Inflammatory macrophage treated with lipopolysaccharide for 4 hours (primary cell): ENCODE data around the gene FBH1.
"Not testable (repeated sequence)": the region's sequence is repeated elsewhere in the genome, so short reads cannot be mapped to it uniquely, and the experiment has no call there.

ENCODE experiments used
- DNase-seq: peaks from one replicate; pipeline ENCODE4 v3.0.0-alpha.2; 2020

The FBH1 gene

DNA sequence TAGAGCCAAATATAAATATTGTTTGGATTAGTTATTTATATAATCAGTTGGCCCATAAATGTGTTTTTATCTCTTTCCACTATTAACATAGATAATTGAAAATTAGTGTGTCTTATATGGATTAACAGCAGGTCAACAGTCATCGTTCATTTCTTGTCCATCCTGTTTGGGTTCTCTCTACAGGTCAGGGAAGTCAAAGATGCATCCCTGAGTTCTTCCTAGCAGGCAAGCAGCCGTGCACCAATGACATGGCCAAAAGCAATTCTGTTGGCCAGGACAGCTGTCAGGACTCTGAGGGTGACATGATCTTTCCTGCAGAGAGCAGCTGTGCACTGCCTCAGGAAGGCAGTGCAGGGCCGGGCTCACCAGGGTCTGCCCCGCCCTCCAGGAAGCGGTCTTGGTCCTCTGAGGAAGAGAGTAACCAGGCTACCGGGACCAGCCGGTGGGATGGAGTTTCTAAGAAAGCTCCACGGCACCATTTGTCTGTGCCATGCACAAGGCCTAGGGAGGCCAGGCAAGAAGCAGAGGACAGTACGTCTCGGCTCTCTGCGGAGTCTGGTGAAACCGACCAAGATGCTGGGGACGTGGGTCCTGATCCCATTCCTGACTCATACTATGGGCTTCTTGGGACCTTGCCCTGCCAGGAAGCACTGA lies 15.9 kb downstream of the FBH1 start:
- no peak for DNase-seq

GRCh38 chr10:5906651-5907050 lies 16.6 kb downstream of the FBH1 start:
- no peak for DNase-seq

GRCh38 chr10:5908676-5909075 lies 18.6 kb downstream of the FBH1 start:
- DNase-seq: not testable (repeated sequence)

DNA sequence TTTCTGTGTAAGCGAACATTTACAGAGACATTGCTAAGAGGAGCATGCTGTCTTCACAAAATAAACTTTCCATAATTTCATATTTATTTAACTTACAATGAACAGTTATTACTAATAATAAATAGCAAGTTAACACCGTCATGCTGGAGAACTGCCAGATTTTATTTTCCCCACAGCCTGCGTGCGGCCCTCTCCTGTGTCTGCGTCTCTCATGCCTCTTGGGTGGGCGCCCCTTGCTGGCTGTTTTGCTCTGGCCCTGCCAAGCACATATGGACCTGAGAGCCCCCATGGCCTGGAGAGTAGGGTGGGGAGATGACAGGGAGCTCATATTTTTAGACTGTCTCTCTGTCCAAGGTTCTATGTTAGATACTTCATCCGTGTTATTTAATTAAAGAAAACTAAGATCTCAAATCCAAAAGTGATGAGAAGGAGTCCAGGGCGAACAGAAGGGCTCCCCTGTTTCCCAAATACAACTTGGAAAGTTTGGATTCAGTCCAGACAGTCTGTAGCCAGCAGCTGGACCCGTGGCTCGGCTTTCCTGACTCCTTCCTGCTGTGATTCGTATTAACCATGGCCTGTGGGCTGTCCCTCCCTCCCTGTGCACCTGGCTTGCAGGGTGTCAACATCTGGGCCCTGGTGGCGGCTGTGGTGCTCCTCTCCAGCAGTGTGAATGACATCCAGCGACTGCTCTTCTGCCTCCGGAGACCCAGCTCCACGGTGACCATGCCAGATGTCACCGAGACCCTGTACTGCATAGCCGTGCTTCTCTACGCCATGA lies 20.5 kb downstream of the FBH1 start:
- no peak for DNase-seq

- no peak for DNase-seq
These were observed 21.6 kb downstream of the FBH1 start for GRCh38 chr10:5911670-5912069.

- DNase-seq: no peak
These were observed 23.7 kb downstream of the FBH1 start for GRCh38 chr10:5913736-5914135.

DNA sequence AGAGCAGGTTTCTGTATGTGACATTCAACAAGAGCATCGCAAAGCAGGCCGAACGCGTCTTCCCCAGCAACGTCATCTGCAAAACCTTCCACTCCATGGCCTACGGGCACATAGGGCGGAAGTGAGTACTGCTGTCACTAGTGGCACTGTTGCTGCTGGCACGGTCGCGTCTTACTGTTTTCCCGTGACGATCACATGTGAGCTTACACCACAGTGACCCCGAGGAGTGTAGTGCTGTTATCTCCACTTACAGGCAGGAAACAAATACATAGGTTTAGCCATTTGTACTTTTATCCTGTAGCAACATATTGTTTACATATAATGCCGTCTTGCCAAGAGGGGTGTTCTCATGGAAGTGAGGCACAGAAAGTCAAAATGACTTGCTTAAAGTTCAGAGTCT lies 25.4 kb downstream of the FBH1 start:
- no peak for DNase-seq

GRCh38 chr10:5917305-5917704 lies 27.3 kb downstream of the FBH1 start:
- DNase-seq: no peak

DNA sequence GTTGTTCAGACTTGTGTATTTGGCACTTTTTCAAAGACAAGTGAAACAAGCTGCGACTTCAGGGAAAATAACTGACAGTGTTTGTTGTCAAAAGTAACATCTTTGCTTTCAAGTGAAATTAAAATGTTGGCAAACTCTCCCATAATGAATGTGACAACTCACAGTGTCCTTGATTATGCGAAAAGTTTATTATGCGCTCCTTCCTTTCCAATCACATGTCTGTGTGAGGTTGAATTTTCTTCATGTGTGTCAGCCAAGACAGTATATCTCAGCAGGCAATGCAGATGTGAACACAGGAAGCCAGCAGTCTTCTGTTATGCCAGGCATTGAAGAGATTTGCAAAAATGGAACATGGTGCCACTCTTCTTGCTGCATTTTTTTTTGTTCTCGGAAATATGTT lies 28.7 kb downstream of the FBH1 start:
- DNase-seq: no peak

DNA sequence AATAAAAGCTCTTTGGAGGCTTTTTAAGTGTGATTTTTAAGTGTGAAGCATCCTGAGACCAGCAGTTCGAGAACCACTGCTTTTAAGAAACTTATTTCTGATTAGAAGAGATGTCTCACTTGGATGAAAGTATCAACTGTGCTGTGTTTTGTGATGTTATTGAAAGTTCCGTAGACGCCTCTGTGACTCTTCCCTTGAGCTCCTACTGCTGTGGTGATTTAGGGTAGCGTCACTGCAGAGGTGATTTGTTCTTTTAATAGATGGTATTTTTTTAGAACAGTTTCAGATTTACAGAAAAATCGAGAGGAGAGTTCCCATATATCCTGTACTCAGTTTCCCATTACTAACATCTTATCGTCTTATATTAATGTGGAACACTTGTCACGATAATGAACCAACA lies 29.5 kb downstream of the FBH1 start:
- DNase-seq: no peak

DNA sequence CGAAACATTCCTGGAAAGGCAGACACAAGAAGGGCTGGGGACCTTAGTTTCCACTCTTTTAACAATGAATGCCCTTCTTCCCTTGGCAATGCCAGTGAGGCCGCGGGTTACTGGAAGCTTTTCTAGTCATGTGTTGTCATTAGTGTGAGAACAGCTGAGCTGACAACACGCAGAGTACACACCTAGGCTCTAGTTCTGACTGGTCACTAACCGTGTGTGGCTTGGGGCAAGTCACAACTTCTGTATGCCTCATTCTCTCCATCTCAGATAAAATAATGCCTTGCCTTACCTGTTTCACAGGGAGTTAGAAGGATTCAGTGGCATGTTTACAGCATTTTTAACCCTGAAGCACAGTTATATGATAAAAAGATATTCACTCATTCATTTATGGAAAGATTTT lies 31.7 kb downstream of the FBH1 start:
- no peak for DNase-seq

- no peak for DNase-seq
These were observed 34.8 kb downstream of the FBH1 start for GRCh38 chr10:5924889-5925288.

DNA sequence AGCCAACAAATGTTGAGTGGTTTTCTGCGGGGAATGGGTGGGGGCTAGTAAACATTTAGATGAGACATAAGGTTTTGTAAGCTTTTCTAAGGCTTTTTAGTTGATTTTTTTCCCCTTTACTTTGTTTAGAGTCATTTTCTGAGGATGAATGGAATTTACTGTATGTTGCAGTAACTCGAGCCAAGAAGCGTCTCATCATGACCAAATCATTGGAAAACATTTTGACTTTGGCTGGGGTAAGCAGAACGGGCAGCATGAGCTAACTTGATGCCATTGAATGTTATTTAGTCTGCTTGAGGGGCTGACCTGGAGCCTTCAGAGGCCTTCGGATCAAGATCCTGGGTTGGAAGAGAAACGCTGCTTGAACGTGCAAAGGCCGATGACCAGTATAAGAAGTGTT lies 37.3 kb downstream of the FBH1 start:
- no peak for DNase-seq

- DNase-seq: no peak
These were observed 39.4 kb downstream of the FBH1 start for GRCh38 chr10:5929442-5929841.

DNA sequence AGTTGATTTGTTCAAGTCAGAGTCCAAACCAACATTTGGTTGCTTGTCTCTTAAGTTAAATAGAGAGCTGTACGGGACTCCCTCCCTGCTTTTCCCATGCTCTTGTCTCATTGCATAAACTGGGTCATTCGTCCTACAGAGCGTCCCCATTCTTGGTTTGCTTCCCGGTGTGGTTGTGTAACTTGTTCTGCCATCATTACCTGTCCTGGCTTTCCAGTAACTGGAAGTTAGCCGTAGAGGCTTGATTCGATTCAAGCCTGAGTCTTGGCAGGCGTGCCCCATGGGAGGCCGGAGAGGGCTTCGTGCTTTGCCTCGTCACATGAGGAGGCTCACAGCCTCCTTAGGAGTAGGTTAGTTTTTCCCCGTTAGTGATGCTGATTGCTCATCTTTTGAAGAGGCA lies 40.2 kb downstream of the FBH1 start:
- no peak for DNase-seq

DNA sequence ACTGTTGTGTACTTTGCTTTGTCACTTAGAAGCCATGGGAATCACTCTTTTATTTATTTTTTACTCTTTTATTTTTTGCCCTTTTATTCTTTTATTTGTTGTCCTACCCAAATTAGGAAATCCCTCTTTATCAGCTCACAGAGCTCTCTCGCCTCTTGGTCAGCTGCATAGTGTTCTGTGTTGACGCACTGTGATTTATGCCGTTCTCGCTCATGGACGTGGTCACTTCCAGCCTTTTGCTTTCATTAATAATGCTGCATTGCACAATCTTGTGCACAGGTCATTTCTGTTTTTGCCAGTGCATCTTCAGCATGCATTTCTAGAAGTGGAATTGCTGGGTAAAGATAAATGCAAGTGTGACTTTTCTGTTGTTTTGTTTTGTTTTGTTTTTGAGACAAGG lies 42.3 kb downstream of the FBH1 start:
- no peak for DNase-seq

GRCh38 chr10:5933909-5934546 lies 44.0 kb downstream of the FBH1 start:
- no peak for DNase-seq

- no peak for DNase-seq
These were observed 45.6 kb downstream of the FBH1 start for GRCh38 chr10:5935628-5936027.

- no peak for DNase-seq
These were observed 47.0 kb downstream of the FBH1 start for GRCh38 chr10:5937016-5937415.

DNA sequence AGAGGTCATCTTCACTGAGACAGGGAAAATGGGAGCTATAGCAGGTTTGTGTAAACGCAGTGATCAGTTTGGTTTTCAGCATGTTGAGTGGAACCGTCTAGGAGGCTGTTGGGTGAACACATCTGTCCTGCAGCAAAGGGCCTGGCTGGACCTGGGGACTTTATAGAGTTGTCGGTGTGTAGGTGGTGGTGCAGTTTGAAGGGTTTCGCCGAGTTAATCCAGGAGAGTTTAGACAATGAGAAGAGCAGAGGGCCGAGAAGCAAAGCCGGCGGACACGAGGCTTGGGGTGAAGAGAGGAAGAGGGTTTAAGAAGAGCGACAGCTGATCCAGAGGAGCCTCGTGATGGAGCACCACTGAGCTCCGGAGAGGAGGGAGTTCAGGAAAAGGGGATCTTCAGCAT lies 48.2 kb downstream of the FBH1 start:
- no peak for DNase-seq

GRCh38 chr10:5940807-5941218 lies 50.8 kb downstream of the FBH1 start:
- DNase-seq: no peak

DNA sequence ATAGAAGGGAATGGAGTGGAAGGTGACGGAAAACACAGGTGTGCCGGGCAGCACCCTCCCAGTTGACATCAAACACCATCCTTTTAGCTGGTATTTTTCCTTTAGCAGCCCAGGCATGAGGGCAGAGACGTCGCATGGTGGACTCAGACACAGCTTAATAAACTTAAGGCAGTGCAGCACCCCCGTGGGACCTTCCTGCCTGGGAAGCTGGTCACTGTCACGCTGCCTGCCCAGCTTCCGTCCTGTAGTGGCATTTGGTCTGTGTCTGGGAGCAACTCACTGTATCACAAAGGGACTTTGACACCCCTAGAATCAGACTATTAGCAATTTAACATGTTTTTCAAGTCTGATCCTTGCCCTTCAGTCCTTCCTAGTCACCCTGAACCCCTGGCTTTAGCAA lies 51.5 kb downstream of the FBH1 start:
- no peak for DNase-seq

DNA sequence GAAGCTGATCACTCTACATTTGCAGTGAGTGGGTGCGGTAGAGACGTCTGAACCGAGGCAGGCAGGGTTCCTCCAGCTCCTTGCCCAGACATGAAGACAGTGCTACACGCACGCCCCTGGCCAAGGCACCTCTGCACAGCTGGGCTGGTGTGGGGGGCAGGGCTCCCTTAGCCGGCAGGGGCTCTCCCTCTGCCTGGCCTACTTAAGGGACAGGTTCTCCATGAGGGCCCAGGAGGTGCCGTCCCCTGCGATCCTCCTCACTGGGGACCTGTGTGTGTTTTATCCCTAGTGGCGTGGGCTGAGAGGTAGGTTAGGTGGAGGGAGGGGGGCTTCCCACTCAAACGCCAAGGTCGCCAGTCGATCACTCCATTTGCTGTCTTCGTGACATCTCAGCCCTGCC lies 52.0 kb downstream of the FBH1 start:
- DNase-seq: no peak

DNA sequence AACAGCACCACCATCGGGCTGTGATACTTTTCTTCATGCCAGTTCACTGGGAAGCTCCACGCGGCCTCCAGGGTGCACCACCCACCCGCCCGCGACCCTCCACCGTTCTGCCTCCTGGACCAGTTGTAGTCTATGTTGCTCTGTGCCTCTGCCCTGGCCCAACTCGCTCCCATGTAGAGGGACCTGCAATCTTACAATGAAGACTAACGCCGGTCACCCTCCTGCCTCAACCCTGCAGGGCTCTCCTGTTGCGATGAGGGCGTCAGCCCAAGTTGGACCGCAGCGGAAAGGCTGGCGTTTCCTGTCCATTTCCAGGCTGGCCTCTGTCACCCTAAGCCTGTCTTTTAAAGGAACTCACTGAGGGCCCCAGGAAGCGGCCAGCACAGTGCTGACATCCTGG lies 52.4 kb downstream of the FBH1 start:
- DNase-seq: peak; percentile 74
